Measurements from ENCODE around the gene MFAP3.

Gene MFAP3

GRCh38 chr5:154047324-154047723 lies 8.6 kb downstream of the MFAP3 start:
- no peak for DNase-seq (ENCODE audit: low spot score)
- H3K4me3 ChIP-seq = no peak overlapping the region
- TF ChIP-seq CTCF (IDR thresholded peaks at IDR 0.05) = no peak
- H3K27ac ChIP-seq = no peak overlapping the region

GRCh38 chr5:154049636-154050035 lies 10.9 kb downstream of the MFAP3 start:
- Histone ChIP-seq H3K27ac (no peak overlapping the region), H3K4me3 (no peak overlapping the region)
- DNase-seq (ENCODE audit: low spot score) = no peak
- TF ChIP-seq CTCF (IDR thresholded peaks at IDR 0.05) = no peak

GRCh38 chr5:154053468-154053867 lies 14.7 kb downstream of the MFAP3 start:
- TF ChIP-seq CTCF (IDR thresholded peaks at IDR 0.05) = no peak
- no peak for DNase-seq (ENCODE audit: low spot score)
- H3K27ac ChIP-seq = no peak overlapping the region
- no peak overlapping the region for H3K4me3 ChIP-seq

GRCh38 chr5:154055201-154055600 lies 16.4 kb downstream of the MFAP3 start:
- no peak overlapping the region for H3K27ac ChIP-seq
- no peak for DNase-seq (ENCODE audit: low spot score)
- H3K4me3 ChIP-seq = no peak overlapping the region
- TF ChIP-seq CTCF (IDR thresholded peaks at IDR 0.05) = no peak

- TF ChIP-seq CTCF (IDR thresholded peaks at IDR 0.05) = no peak
- no peak for DNase-seq (ENCODE audit: low spot score)
- Histone ChIP-seq H3K4me3 (no peak overlapping the region), H3K27ac (no peak overlapping the region)
These were observed 19.6 kb downstream of the MFAP3 start for GRCh38 chr5:154058055-154059038.

- no peak overlapping the region for H3K4me3 ChIP-seq
- H3K27ac ChIP-seq = no peak overlapping the region
- TF ChIP-seq CTCF (IDR thresholded peaks at IDR 0.05) = no peak
- no peak for DNase-seq (ENCODE audit: low spot score)
These were observed 20.3 kb downstream of the MFAP3 start for GRCh38 chr5:154059039-154059430.

- no peak overlapping the region for H3K4me3 ChIP-seq
- DNase-seq (ENCODE audit: low spot score) = no peak
- no peak overlapping the region for H3K27ac ChIP-seq
- TF ChIP-seq CTCF (IDR thresholded peaks at IDR 0.05) = no peak
These were observed 20.8 kb downstream of the MFAP3 start for GRCh38 chr5:154059583-154059982.
